Adrenal gland (tissue), 5 donors: ENCODE measurements around the gene CCDC117.

ENCODE experiments used
- CTCF ChIP-seq, 6 experiments: fragments of 450-650 bp in 4 of 6; fragments of 200-600 bp in 2 of 6; sonication (generic) in 1 of 6; IDR thresholded peaks; 1 replicate in 5 of 6; 2 replicates in 1 of 6; pipeline versions ENCODE4 v1.5.1 to v1.8.0; 2016 to 2021; ENCODE audit warnings: antibody characterized with exemption in 6 of 6, mild to moderate bottlenecking in 2 of 6, moderate library complexity in 1 of 6
- POLR2A ChIP-seq, 2 donors: fragments of 450-650 bp; IDR thresholded peaks; one replicate each; pipeline ENCODE4 v1.6.1; 2017; ENCODE audit warnings: antibody characterized with exemption in 2 of 2, mild to moderate bottlenecking in 2 of 2, moderate library complexity in 1 of 2
- donor health status: DM: no; HTN: no; CAD: no.

- TF ChIP-seq CTCF (IDR thresholded peaks at IDR 0.05) (no peak), POLR2A (IDR thresholded peaks at IDR 0.05) (no peak)
Measured at GRCh38 chr22:28835630-28836189, 63.2 kb downstream of the CCDC117 start.
